HL-60/S4 treated with phorbol 12-myristate 13-acetate at 8.2 ng/mL for 4 days and 3 days (cell line): ENCODE data around the gene XG.

Source experiments
- in situ Hi-C: fragments of 300-500 bp; cut with MboI; formaldehyde crosslinking; loops from 2 replicates; pipeline ENCODE4 v1.15.0; 2022; ENCODE audit warnings: low sequenced_read_pairs

Gene XG

DNA sequence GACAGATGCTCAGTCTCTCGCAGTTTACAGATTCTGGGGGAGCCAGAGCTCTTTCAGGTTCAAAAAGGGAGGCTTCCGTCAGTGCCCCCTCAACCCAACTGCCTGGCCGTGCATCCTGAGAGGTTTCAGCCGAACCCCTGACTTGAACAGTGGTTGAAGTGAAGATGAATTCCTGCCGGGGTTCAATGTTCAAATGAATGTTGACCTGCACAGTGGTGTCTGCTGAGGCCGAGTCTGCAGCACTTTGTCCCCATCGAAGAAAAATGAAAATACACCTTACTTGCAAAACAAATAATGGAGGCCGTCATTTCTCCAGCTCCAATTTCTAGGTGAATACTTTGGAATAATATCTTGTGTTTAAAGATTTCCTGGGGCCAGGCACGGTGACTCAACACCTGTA is 110.6 kb downstream of the XG start:
- in situ Hi-C loops: no loop called here

DNA sequence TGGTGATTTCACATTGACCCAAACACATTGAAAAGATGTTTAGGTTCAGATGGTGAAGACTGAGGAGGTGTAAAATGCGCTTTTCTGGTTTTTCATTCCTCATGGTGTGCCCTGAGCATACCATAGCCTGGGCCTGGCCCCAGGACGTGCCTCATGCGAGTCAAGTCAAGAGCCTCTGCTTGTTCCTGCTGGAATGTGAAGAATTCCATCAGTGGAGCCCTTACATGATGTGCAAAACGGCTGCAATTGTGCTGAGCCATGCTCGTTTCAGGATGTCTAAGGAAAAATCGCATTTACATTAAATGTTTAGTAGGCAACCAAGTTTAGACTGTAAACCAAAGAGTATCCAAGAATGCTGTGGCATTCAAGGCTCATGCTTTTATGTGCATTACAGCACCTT is 111.8 kb downstream of the XG start:
- in situ Hi-C loops: no loop called here
